ENCODE measurements around the gene ADAMTS14. TPM values are rescaled to one million over a fixed set of nuclear protein-coding genes. Genes with fewer than 3 reads are reported as not detected.

Gene ADAMTS14
- total RNA-seq, 1 experiment from 2014 or later, result 2.1 TPM

GRCh38 chr10:70780370-70780760 lies 108.1 kb downstream of the ADAMTS14 start (continued):
- TF ChIP-seq AFF4 (CRISPR knock-in tag; IDR thresholded peaks at IDR 0.05; ENCODE audit: borderline replicate concordance), result no peak

- POLR2A ChIA-PET, result no interaction called here
Observed at GRCh38 chr10:70780772-70781171, 108.5 kb downstream of the ADAMTS14 start.

More at GRCh38 chr10:70780772-70781171, 108.5 kb downstream of the ADAMTS14 start:
- no peak for DNase-seq (ENCODE audit: low spot score)
- H3K4me3 Mint-ChIP-seq, result no peak overlapping the region
- peaks cover 3% of the 10 kb centered on the region; the same call in 1 of the 2 replicates for H3K4me1 Mint-ChIP-seq
- H3K27me3 Mint-ChIP-seq (ENCODE audit: low read depth), result no peaks in the 10 kb centered on the region
- no peak for TF ChIP-seq NR1H2 (CRISPR knock-in tag; IDR thresholded peaks at IDR 0.05)
- TF ChIP-seq STAT6 (CRISPR knock-in tag; conservative IDR thresholded peaks at IDR 0.05; ENCODE audit: low read depth), result no peak
- TF ChIP-seq KAT7 (CRISPR knock-in tag; IDR thresholded peaks at IDR 0.05; ENCODE audit: borderline replicate concordance), result no peak
- TF ChIP-seq PREB (CRISPR knock-in tag; IDR thresholded peaks at IDR 0.05; ENCODE audit: borderline replicate concordance), result no peak
- no peak for TF ChIP-seq CREM (CRISPR knock-in tag; IDR thresholded peaks at IDR 0.05)
- no peak for TF ChIP-seq E2F1 (CRISPR knock-in tag; IDR thresholded peaks at IDR 0.05)
- no peak for TF ChIP-seq SMAD4 (CRISPR knock-in tag; IDR thresholded peaks at IDR 0.05)
- TF ChIP-seq MAX (CRISPR knock-in tag; IDR thresholded peaks at IDR 0.05), result no peak
- no peak for TF ChIP-seq PRDM15 (CRISPR knock-in tag; IDR thresholded peaks at IDR 0.05)
- TF ChIP-seq ZNF423 (CRISPR knock-in tag; IDR thresholded peaks at IDR 0.05), result no peak
- no peak for TF ChIP-seq NFATC4 (CRISPR knock-in tag; IDR thresholded peaks at IDR 0.05)
- TF ChIP-seq NR3C1 (CRISPR knock-in tag; conservative IDR thresholded peaks at IDR 0.05; ENCODE audit: low read depth), result no peak
- TF ChIP-seq EMX1 (CRISPR knock-in tag; IDR thresholded peaks at IDR 0.05), result no peak
- TF ChIP-seq MXD4 (CRISPR knock-in tag; IDR thresholded peaks at IDR 0.05; ENCODE audit: borderline replicate concordance), result no peak
- no peak for TF ChIP-seq CDX4 (CRISPR knock-in tag; IDR thresholded peaks at IDR 0.05; ENCODE audit: borderline replicate concordance)
- TF ChIP-seq ZNF416 (CRISPR knock-in tag; IDR thresholded peaks at IDR 0.05), result no peak
- TF ChIP-seq USF1 (CRISPR knock-in tag; IDR thresholded peaks at IDR 0.05), result no peak
- H3K36me3 Mint-ChIP-seq, result no peaks in the 10 kb centered on the region
- CTCF ChIA-PET, result interaction anchor here (1.1 kb wide), 1 partner anchor 32 kb away, joined by 3 read pairs; no protein-coding TSS in a partner anchor
- no peaks in the 10 kb centered on the region for H3K9me3 Mint-ChIP-seq
- ATAC-seq, result no peak
- H3K27ac Mint-ChIP-seq, result no peak overlapping the region

Data from WTC11 (cell line).